ENCODE data around the gene TBC1D16. TPM values are rescaled to one million over a fixed set of nuclear protein-coding genes. Genes with fewer than 3 reads are reported as not detected.

TBC1D16 gene
- total RNA-seq, 1 donor = 37.8 TPM

DNA sequence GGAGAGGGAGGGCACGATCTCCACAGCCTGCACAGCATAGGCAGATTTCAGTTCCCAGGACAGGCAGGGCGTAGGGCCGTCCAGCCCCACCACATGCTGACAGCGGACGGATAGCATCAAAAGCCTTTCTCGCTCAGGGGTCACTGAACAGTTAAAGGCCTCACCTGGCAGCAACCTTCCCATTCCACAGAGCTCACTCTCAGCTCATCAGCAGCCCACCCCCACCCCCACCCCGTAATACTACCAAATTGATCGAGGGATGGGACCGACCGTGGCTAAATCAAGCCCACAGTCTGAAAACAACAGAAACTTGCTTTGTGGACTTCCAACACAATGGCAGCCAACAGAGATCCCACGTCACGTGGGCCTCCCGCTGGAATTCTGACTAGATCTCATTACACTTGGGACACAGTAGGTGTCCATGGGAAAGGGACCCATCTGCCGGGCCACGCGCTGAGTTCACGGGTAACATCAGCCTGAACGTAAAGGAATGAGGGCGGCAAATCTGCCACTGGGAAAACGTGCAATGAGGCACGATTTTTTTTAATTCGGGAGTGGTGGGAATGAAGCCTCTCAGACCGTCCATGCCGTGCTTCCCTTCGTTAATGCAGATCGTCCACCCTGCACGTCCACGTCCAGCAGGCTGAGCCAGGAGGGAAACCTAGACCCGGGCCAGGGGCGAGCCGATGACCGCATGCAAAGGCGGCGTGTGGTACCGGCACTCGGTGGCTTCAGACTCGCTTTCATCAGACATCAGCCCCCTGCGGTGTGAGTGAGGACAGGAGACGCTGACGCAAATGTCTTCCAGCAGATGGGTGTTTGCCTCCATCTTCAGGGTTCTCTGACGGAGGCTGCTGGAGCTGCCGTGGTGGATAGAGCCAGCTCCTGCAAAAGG is 92.1 kb downstream of the TBC1D16 start:
- DNase-seq (ENCODE audit: low read depth) = no peak
- TF ChIP-seq, protein P1, sequence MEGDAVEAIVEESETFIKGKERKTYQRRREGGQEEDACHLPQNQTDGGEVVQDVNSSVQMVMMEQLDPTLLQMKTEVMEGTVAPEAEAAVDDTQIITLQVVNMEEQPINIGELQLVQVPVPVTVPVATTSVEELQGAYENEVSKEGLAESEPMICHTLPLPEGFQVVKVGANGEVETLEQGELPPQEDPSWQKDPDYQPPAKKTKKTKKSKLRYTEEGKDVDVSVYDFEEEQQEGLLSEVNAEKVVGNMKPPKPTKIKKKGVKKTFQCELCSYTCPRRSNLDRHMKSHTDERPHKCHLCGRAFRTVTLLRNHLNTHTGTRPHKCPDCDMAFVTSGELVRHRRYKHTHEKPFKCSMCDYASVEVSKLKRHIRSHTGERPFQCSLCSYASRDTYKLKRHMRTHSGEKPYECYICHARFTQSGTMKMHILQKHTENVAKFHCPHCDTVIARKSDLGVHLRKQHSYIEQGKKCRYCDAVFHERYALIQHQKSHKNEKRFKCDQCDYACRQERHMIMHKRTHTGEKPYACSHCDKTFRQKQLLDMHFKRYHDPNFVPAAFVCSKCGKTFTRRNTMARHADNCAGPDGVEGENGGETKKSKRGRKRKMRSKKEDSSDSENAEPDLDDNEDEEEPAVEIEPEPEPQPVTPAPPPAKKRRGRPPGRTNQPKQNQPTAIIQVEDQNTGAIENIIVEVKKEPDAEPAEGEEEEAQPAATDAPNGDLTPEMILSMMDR (IDR thresholded peaks at IDR 0.05; ENCODE audit: insufficient read depth, low read length) = no peak
- H3K4me3 ChIP-seq (ENCODE audit: low read depth, low read length) = no peak overlapping the region

DNA sequence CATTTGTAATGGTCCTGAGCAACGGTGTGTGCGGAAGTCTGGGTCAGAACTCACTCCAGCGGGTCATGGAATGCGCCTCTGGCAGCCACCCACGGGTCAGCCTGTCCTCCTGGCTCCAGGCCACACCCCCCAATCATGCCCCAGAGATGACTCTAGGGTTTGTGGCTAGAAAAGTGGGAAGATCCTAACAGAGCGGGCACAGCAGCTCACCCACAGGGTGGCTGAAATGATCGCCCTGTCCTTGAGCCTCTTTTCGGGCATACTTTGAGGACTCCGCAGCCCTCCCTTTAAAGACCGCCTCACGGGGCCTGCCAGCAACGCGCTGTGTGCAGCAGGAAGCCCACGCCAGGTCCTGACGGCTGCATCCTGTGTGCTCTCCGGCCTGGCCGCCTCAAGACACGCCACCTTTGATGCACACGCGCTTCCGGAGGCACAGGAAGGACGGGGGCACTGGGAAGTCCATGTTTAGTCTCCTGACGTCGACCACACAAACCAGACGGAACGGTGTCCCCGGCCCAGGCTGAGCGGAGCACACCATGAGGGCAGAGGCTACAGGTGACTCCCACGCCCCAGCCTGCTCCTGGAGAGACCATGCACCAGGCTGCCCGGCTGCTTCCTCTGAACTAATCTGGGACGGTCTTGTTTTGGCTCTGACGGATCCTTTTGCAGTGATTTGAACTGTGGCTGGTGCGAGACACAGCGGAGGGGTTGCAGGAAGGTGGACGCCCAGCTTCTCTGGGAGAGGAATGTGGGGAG is 92.9 kb downstream of the TBC1D16 start:
- H3K4me3 ChIP-seq (ENCODE audit: low read depth, low read length) = no peak overlapping the region
- TF ChIP-seq, protein P1 (IDR thresholded peaks at IDR 0.05; ENCODE audit: insufficient read depth, low read length) = no peak
- no peak for DNase-seq (ENCODE audit: low read depth)

DNA sequence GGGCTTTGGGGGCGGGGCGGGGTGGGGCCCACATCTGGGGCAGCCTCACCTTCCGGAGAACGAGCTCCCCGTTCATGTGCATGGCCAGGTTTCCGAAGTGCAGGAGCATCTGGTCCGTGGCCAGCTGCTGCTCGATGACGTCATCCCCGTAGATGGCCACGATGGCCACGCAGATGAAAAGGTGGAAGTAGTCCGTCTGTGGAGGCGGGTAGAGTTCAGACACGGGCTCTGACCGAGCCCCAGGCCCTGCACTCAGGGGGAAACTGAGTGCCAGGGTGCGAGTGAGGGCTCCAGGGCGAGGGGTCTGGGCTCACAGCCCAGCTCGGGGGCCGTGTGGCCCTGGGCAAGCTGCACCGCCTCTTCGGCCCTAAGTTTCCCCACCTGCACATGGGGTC is 93.7 kb downstream of the TBC1D16 start:
- DNase-seq (ENCODE audit: low read depth) = no peak
- TF ChIP-seq, protein P1 (IDR thresholded peaks at IDR 0.05; ENCODE audit: insufficient read depth, low read length) = no peak
- H3K4me3 ChIP-seq (ENCODE audit: low read depth, low read length) = no peak overlapping the region

DNA sequence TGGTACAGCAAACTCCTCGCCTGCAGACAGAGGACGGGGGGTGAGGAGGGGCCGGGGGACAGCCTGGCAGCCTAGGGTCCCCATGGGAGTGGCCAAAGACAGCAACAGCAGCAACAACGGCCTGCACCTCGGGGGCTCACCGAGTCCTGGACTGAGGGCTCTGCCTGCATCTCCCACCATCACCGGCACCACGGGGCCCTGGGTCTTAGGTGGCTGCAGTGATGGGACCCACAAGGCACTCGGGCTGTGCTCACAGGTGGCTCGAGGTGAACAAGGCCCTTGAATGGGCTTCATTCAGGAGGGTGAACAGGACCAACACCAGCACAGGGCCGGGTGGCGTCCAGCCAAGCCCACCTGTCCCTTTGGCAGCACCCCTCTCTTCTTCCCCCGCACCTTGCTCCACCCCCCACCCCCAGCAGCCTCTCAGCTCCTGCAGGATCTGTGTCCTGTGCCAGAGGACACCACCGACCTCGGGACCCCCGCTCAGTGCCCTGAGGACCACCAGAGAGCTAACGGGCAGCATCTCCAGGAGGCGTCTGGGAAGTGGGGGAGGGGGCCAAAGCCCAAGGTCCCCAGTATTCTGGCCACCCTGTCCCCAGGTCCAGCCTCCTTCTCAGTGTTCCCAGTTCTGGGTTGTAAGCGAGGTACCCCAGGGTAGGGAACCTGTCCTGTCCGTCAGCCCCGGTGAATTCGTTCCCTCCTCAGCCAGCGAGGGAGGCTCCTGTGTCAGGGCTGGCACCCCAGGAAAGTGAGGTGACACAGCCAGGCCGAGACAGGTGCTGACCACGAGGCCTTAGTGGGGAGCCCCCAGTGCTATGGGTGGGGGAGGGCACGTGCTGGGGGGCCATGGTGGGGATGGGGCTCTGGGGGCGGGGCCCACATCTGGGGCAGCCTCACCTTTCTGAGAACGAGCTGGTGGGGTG is 94.3 kb downstream of the TBC1D16 start:
- TF ChIP-seq, protein P1 (IDR thresholded peaks at IDR 0.05; ENCODE audit: insufficient read depth, low read length) = no peak
- H3K4me3 ChIP-seq (ENCODE audit: low read depth, low read length) = no peak overlapping the region
- no peak for DNase-seq (ENCODE audit: low read depth)

DNA sequence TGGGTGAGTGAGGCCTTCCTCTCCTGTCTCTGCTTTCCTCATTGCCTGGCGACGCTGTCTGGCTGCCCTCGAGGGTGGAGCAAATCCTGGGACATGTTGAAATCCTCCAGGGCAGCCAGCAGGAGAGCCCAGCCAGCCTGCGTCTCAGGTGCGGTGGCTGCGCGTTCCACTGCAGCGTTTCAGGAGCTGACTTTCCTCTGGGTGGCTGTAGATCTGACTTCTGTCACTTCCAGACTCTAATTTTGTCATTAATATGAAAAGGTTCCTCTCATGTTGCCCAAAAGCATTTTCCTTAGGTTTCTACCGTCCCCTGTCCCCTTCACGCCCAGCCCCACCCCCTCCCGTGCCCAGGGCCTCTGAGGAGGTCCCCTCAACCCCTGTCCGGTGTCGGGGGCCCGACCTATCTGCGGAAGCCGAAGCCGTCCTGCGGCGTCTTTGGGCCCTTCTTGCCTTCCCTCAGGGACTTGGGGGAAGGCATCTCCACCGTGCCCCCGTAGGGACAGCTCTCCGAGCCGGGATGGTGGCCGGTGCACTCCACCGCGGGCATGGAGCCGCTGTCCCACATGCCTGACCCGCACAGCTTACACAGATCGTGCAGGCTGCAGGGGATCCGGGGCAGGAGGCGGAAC is 95.1 kb downstream of the TBC1D16 start:
- H3K4me3 ChIP-seq (ENCODE audit: low read depth, low read length) = no peak overlapping the region
- TF ChIP-seq, protein P1 (IDR thresholded peaks at IDR 0.05; ENCODE audit: insufficient read depth, low read length) = no peak
- DNase-seq (ENCODE audit: low read depth) = no peak

Data from fibroblast of the aortic adventitia (primary cell).